Fibroblast of skin of right biceps (primary cell): ENCODE results near the gene RPS13.
"Not testable (repeated sequence)": the region's sequence is repeated elsewhere in the genome, so short reads cannot be mapped to it uniquely, and the experiment has no call there.

Experiments
- DNase-seq: peaks from one replicate; pipeline ENCODE4 v3.0.0-alpha.2; 2013

Gene RPS13

GRCh38 chr11:17034027-17034426 is 43.4 kb downstream of the RPS13 start:
- DNase-seq, result not testable (repeated sequence)

DNA sequence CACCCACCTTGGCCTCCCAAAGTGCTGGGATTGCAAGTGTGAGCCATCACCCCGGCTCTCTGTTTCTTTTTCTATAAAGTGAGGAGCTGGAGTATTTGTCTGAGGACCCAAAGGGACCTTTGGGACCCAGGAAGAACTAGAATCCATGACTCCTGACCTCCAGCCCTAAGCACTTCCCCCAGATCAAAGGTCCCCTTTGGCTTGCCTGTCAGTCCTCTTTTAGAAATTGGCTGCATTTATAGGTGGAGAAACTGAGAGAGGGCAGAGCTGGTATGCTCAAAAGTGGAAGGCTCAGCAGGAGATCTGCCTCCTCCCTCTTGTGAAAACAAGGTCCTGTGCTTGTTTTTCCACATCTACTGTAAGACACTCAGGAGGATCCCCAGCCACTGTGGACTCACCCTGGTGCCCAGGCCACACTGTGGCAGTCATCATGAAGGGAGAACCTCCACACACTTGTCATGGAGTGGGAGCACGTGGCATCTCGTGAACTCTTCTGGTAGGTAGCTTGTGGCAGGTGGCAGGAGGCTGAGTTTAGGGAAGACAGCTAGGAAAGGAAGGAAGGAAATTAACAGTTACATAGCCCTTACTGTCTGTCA is 50.9 kb downstream of the RPS13 start:
- DNase-seq, result no peak

- DNase-seq, result no peak
These were observed 52.5 kb downstream of the RPS13 start for GRCh38 chr11:17024924-17025323.
